Kidney epithelial cell (primary cell): ENCODE data around the gene CRLF2. TPM values are rescaled to one million over a fixed set of nuclear protein-coding genes. Genes with fewer than 3 reads are reported as not detected.
"Not testable (repeated sequence)": the region's sequence is repeated elsewhere in the genome, so short reads cannot be mapped to it uniquely, and the experiment has no call there.

Experiments used
- DNase-seq: peaks from one replicate; pipeline ENCODE4 v3.0.0-alpha.2; 2010; ENCODE audit warnings: low read depth
- H3K27me3 ChIP-seq: 2 replicates; pipeline ENCODE4 v1.6.0; 2011; ENCODE audit warnings: low read length; ENCODE audit not compliant: control insufficient read depth, insufficient read depth
- H3K36me3 ChIP-seq: 2 replicates; pipeline ENCODE4 v1.5.1; 2011; ENCODE audit warnings: low read length; ENCODE audit not compliant: control insufficient read depth, insufficient read depth
- H3K4me3 ChIP-seq: 2 replicates; pipeline ENCODE4 v1.5.1; 2011; ENCODE audit warnings: low read depth, mild to moderate bottlenecking, control low read depth, low read length
- total RNA-seq: library from RNA; depleted of rRNA; stranded (reverse); fragments of >200 nt; gene quantifications from 2 replicates; pipeline ENCODE4 v1.2.3, GENCODE V29; 2015
- TF ChIP-seq, protein P1 (sequence below): IDR thresholded peaks from 2 replicates; pipeline ENCODE4 v1.5.1; 2011; ENCODE audit warnings: mild to moderate bottlenecking, moderate library complexity, low read length, control low read depth, inconsistent platforms; ENCODE audit not compliant: insufficient read depth, poor library complexity, severe bottlenecking

The CRLF2 gene
- total RNA-seq, 1 donor from 2014 or later = not detected

DNA sequence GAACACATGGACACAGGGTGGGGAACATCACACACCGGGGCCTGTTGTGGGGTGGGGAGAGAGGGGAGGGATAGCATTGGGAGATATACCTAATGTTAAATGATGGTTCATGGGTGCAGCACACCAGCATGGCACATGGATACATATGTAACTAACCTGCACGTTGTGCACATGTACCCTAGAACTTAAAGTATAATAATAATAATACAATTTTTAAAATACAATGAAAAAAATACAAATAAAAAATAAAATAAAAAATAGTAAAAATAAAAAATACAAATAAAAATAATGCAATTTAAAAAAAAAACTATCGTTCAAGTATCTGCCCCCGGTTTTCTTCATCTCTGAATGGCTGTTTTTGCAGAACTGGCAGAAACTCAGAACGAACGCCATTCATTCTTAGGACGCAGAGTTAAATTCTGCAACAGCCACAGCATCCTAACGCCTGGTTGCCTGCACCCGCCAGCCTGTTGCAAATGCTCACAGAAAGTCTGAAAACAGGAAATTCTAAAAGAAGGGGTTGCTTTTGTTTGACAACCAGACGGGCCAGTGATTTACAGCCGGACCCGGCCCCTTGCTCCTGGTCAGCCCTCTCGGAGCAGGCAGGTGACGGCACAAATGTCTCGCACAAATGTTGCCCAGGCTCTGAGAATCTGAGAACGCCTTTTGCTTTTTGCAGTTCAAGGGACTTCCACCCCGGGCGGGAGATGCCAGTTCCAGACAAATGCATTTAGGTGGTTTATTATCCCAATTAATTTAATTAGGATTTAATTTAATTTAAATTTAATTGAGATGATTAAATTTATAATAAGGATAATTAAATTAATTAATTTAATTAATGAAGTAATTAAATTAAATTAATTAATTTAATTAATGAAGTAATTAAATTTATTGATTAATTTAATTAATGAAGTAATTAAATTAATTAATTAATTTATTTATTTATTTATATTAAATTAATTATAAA lies 47.8 kb downstream of the CRLF2 start:
- H3K4me3 ChIP-seq = no peak overlapping the region
- TF ChIP-seq, protein P1, sequence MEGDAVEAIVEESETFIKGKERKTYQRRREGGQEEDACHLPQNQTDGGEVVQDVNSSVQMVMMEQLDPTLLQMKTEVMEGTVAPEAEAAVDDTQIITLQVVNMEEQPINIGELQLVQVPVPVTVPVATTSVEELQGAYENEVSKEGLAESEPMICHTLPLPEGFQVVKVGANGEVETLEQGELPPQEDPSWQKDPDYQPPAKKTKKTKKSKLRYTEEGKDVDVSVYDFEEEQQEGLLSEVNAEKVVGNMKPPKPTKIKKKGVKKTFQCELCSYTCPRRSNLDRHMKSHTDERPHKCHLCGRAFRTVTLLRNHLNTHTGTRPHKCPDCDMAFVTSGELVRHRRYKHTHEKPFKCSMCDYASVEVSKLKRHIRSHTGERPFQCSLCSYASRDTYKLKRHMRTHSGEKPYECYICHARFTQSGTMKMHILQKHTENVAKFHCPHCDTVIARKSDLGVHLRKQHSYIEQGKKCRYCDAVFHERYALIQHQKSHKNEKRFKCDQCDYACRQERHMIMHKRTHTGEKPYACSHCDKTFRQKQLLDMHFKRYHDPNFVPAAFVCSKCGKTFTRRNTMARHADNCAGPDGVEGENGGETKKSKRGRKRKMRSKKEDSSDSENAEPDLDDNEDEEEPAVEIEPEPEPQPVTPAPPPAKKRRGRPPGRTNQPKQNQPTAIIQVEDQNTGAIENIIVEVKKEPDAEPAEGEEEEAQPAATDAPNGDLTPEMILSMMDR = no peak
- no peak for DNase-seq
- no peaks in the 10 kb centered on the region for H3K27me3 ChIP-seq
- H3K36me3 ChIP-seq = no peaks in the 10 kb centered on the region

DNA sequence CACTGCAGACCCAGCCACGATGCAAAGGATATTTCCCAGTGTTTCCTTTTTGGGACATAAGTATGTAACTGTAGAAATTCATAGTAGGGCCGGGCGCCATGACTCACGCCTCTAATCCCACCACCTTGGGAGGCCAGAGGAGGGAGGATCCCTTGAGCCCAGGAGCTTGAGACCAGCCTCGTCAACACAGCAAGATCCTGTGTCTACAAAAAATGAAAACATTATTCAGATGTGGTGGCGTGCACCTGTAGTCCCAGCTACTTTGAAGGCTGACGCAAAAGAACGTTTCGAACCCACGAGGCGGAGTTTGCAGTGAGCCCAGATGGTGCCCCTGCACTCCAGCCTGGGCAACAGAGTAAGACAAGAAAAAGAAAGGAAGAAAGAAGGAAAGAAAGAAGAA lies 49.2 kb downstream of the CRLF2 start:
- H3K27me3 ChIP-seq = no peaks in the 10 kb centered on the region
- no peak for DNase-seq
- no peaks in the 10 kb centered on the region for H3K36me3 ChIP-seq
- TF ChIP-seq, protein P1 = no peak
- H3K4me3 ChIP-seq = no peak overlapping the region

DNA sequence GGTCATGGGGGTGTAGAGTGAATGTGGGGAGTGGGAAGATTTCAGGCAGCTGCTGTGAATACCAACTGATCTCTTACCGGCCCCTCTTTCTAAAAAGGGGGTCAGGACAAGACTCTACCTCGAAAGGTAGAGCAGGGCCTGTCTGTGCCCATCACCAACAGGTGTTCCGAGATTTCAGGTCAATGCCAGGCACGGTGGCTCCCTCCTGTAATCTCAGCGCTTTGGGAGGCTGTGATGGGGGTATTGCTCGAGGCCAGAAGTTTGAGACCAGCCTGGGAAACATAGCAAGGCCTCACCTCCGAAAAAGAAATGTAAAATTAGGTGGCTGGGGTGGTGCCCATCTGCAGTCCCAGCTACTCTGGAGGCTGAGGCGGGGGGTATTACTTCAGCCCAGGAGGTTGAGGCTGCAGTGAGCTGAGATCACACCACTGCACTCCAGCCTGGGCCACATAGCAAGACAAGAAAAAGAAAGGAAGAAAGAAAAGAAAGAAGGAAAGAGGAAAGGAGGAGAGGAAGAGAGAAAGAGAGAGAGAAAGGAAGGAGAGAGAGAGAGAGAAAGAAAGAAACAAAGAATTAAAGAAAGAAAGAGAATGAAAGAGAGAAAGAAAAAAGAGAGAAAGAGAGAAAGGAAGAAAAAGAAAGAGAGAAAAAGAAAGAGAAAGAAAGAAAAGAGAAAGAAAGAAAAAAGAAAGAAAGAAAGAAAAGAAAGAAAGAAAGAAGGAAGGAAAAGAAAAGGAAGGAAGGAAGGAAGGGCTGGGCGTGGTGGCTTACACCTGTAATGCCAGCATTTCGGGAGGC lies 50.1 kb downstream of the CRLF2 start:
- Histone ChIP-seq H3K36me3 (no peaks in the 10 kb centered on the region), H3K27me3 (no peaks in the 10 kb centered on the region), H3K4me3 (no peak overlapping the region)
- no peak for DNase-seq
- TF ChIP-seq, protein P1 = no peak

DNA sequence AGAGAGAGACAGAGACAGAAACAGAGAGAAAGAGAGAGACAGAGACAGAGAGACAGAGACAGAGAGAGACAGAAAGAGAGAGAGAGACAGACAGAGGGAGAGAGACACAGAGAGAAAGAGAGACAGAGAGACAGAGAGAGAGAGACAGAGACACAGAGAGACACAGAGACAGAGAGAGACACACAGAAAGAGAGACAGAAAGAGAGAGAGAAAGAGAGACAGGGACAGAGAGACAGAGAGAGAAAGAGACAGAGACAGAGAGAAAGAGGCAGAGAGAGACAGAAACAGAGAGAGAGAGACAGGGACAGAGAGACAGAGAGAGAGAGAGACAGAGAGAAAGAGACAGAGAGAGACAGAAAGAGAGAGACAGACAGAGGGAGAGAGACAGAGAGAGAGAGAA lies 52.9 kb downstream of the CRLF2 start:
- DNase-seq = no peak
- Histone ChIP-seq H3K4me3 (no peak overlapping the region), H3K36me3 (no peaks in the 10 kb centered on the region), H3K27me3 (no peaks in the 10 kb centered on the region)
- TF ChIP-seq, protein P1 = no peak

DNA sequence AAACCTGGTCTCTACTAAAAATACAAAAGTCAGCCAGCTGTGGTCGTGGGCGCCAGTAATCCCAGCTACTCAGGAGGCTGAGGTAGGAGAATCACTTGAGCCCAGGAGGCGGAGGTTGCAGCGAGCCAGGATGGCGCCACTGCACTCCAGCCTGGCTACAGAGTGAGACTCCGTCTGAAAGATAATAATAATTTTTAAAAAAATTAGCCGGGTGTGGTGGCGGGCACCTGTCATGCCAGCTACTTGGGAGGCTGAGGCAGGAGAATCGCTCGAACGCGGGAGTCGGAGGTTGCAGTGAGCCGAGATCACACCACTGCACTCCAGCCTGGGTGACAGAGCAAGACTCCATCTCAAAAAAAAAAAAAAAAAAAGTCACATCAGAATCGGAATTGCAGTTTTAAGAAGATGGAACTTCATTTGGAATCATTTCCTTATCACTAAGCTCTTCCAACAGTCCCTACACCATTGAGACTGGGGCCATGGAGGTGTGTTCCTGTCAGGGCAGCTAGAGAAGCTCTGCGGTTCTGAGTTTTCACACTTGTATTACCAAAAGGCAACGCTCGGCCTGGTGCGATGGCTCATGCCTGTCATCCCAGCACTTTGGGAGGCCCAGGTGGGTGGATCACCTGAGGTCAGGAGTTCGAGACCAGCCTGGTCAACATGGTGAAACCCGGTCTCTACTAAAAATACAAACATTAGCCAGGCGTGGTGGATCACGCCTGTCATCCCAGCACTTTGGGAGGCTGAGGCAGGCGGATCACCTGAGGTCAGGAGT lies 55.6 kb downstream of the CRLF2 start:
- not testable (repeated sequence) for H3K27me3 ChIP-seq, H3K4me3 ChIP-seq, DNase-seq, H3K36me3 ChIP-seq

DNA sequence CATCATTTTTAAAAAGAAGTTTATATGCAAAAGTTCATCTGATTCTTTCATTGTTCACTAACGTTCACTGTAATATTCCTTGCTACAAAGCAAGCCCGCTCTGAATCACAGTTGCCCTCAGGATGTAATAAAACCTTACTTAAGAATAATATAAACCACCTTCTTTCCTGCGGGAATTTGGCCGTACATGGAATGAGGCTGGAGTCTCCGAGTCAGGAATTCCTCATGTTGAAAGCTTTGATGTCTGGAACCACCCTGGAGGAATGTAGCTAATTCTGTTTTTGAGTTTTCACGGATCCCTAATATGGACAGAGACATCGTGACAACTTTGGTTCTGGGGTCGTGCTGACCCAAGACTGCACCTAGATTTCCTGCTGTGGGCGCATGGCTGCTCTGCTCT lies 58.5 kb downstream of the CRLF2 start:
- no peak for DNase-seq
- H3K4me3 ChIP-seq = no peak overlapping the region
- no peaks in the 10 kb centered on the region for H3K27me3 ChIP-seq
- TF ChIP-seq, protein P1 = no peak
- no peaks in the 10 kb centered on the region for H3K36me3 ChIP-seq
